IMR-90 (cell line): ENCODE measurements around the gene SORD. TPM values are rescaled to one million over a fixed set of nuclear protein-coding genes. Genes with fewer than 3 reads are reported as not detected.

Experiments used
- ATAC-seq: fragments of 200-7000 bp; cut with Tn5 transposase; 2 replicates; pipeline ENCODE4 v1.9.1; 2020; ENCODE audit warnings: low read depth, mild to moderate bottlenecking, moderate library complexity
- BruUV-seq: library from RNA; stranded (reverse); fragments of 400-500 nt; replicated peaks from 2 replicates; lab custom pipeline; 2021; lab: Mats Ljungman, UMichigan
- CTCF ChIA-PET: fragments of 300-600 bp; formaldehyde crosslinking; extraction: SDS; loops from one replicate; lab custom pipeline; 2021; ENCODE audit warnings: antibody characterized with exemption; lab: Yijun Ruan, JAX
- POLR2A ChIA-PET: fragments of 300-600 bp; sonication (Branson Sonifier 250); formaldehyde crosslinking; loops from one replicate; lab custom pipeline; 2022; ENCODE audit warnings: antibody characterized with exemption; ENCODE audit not compliant: unreplicated experiment; lab: Charles Lee
- DNase-seq: peaks from one replicate; pipeline ENCODE4 v3.0.0; 2013
- H2AFZ ChIP-seq: replicated peaks from 2 replicates; pipeline ENCODE3; 2013; ENCODE audit warnings: low read length, mild to moderate bottlenecking; ENCODE audit not compliant: poor library complexity
- H2AK5ac ChIP-seq: 2 replicates; pipeline ENCODE4 v1.6.1; 2013; ENCODE audit warnings: low read depth, low read length, inconsistent platforms
- H2AK9ac ChIP-seq: replicated peaks from 2 replicates; pipeline ENCODE3; 2013; ENCODE audit warnings: mild to moderate bottlenecking, low read depth, low read length, moderate library complexity; ENCODE audit not compliant: poor library complexity
- H2BK120ac ChIP-seq: 2 replicates; pipeline ENCODE4 v1.6.1; 2013; ENCODE audit warnings: low read depth, low read length, inconsistent platforms
- H2BK15ac ChIP-seq: 3 replicates; pipeline ENCODE4 v1.6.1; 2013; ENCODE audit warnings: low read depth, low read length, inconsistent platforms
- H2BK20ac ChIP-seq: 2 replicates; pipeline ENCODE4 v1.6.1; 2013; ENCODE audit warnings: low read depth, mild to moderate bottlenecking, inconsistent platforms, low read length, moderate library complexity
- H2BK5ac ChIP-seq: 2 replicates; pipeline ENCODE4 v1.6.1; 2013; ENCODE audit warnings: mild to moderate bottlenecking, low read depth, low read length, inconsistent platforms; ENCODE audit not compliant: poor library complexity, severe bottlenecking
- H3K14ac ChIP-seq: replicated peaks from 2 replicates; pipeline ENCODE4 v1.6.1; 2013; ENCODE audit warnings: low read depth, low read length, inconsistent platforms
- H3K18ac ChIP-seq: 2 replicates; pipeline ENCODE4 v1.6.1; 2013; ENCODE audit warnings: low read depth, low read length, control low read depth
- H3K23ac ChIP-seq: 2 replicates; pipeline ENCODE4 v1.6.1; 2013; ENCODE audit warnings: low read depth, low read length, inconsistent platforms
- H3K27ac ChIP-seq: 2 replicates; pipeline ENCODE4 v1.5.1; 2013; ENCODE audit warnings: mild to moderate bottlenecking, control low read depth, low read length; ENCODE audit not compliant: insufficient read depth
- H3K27me3 ChIP-seq: 2 replicates; pipeline ENCODE4 v1.6.1; 2013; ENCODE audit warnings: low read length; ENCODE audit not compliant: control insufficient read depth, insufficient read depth
- H3K36me3 ChIP-seq: 2 replicates; pipeline ENCODE4 v1.6.1; 2013; ENCODE audit warnings: low read length, mixed read lengths; ENCODE audit not compliant: control insufficient read depth, insufficient read depth
- H3K4ac ChIP-seq: 2 replicates; pipeline ENCODE4 v1.6.1; 2013; ENCODE audit warnings: low read depth, low read length, inconsistent platforms
- H3K4me1 ChIP-seq: 2 replicates; pipeline ENCODE4 v1.6.1; 2013; ENCODE audit warnings: low read length, mixed read lengths; ENCODE audit not compliant: control insufficient read depth, insufficient read depth
- H3K4me2 ChIP-seq: 2 replicates; pipeline ENCODE4 v1.6.1; 2013; ENCODE audit warnings: low read depth, mild to moderate bottlenecking, control low read depth, low read length, moderate library complexity
- H3K4me3 ChIP-seq: 2 replicates; pipeline ENCODE4 v1.5.1; 2013; ENCODE audit warnings: low read depth, mild to moderate bottlenecking, control low read depth, low read length, moderate library complexity; ENCODE audit not compliant: insufficient read depth
- H3K56ac ChIP-seq: 2 replicates; pipeline ENCODE4 v1.6.1; 2013; ENCODE audit warnings: low read length, inconsistent platforms; ENCODE audit not compliant: insufficient read depth; ENCODE audit errors: extremely low read depth
- H3K79me1 ChIP-seq, 2 experiments: 2 replicates each; pipeline ENCODE4 v1.6.1; 2013; ENCODE audit warnings: low read length in 2 of 2, inconsistent platforms in 1 of 2, low read depth in 1 of 2
- H3K9ac ChIP-seq: 2 replicates; pipeline ENCODE4 v1.6.1; 2013; ENCODE audit warnings: low read depth, low read length, control low read depth
- H3K9me1 ChIP-seq: 2 replicates; pipeline ENCODE4 v1.6.1; 2013; ENCODE audit warnings: low read length, inconsistent platforms; ENCODE audit not compliant: insufficient read depth
- H3K9me3 ChIP-seq: 2 replicates; pipeline ENCODE4 v1.6.1; 2013; ENCODE audit warnings: low read length; ENCODE audit not compliant: control insufficient read depth, insufficient read depth
- H4K20me1 ChIP-seq: 2 replicates; pipeline ENCODE4 v1.6.1; 2013; ENCODE audit warnings: low read length, inconsistent platforms; ENCODE audit not compliant: insufficient read depth
- H4K5ac ChIP-seq: 2 replicates; pipeline ENCODE4 v1.6.1; 2013; ENCODE audit warnings: mild to moderate bottlenecking, low read depth, low read length, control low read depth
- H4K8ac ChIP-seq, 2 experiments: 2 replicates each; pipeline ENCODE4 v1.6.1; 2013; ENCODE audit warnings: low read depth in 2 of 2, low read length in 2 of 2, control low read depth in 1 of 2, inconsistent platforms in 1 of 2
- H4K91ac ChIP-seq: 2 replicates; pipeline ENCODE4 v1.6.1; 2013; ENCODE audit warnings: low read depth, low read length, inconsistent platforms; ENCODE audit not compliant: insufficient read depth
- CEBPB ChIP-seq: IDR thresholded peaks from 2 replicates; pipeline ENCODE4 v1.6.1; 2012; ENCODE audit warnings: low read depth, low read length, improper control_type of control experiment
- MAZ ChIP-seq: IDR thresholded peaks from 2 replicates; pipeline ENCODE4 v1.6.1; 2012; ENCODE audit warnings: low read depth, mild to moderate bottlenecking, low read length, improper control_type of control experiment, moderate library complexity, borderline replicate concordance
- WGBS, 2 experiments: methylation state at CpG; one replicate each; pipeline versions ENCODE4 v1.1.5 to v1.1.7; 2013; ENCODE audit warnings: missing lambda C conversion rate in 2 of 2; ENCODE audit not compliant: insufficient read length in 1 of 2; ENCODE audit errors: extremely low coverage in 2 of 2; 5-methylcytosine and 5-hydroxymethylcytosine counted together
- dilution Hi-C: fragments of 300-500 bp; cut with HindIII; formaldehyde crosslinking; loops from one replicate; pipeline ENCODE4 v1.14.3; 2018; ENCODE audit warnings: low sequenced_read_pairs; ENCODE audit not compliant: unreplicated experiment
- in situ Hi-C: fragments of 300-500 bp; cut with MboI; formaldehyde crosslinking; loops from 3 replicates; pipeline ENCODE4 v1.14.3; 2019; ENCODE audit warnings: low sequenced_read_pairs, inconsistent platforms, mixed read lengths
- intact Hi-C: fragments of 100-400 bp; cut with micrococcal nuclease; formaldehyde crosslinking; loops from 2 replicates; pipeline ENCODE4 v1.10.0; 2022
- polyA plus RNA-seq, 3 experiments: library from polyadenylated mRNA; depleted of rRNA; stranded (reverse); fragments of >200 nt; gene quantifications; 2 replicates each; pipeline ENCODE4 v1.2.3, GENCODE V29; 2012; ENCODE audit warnings: low replicate concordance in 1 of 3
- total RNA-seq: library from RNA; depleted of rRNA; stranded (reverse); fragments of >200 nt; gene quantifications from 2 replicates; pipeline ENCODE4 v1.2.3, GENCODE V29; 2012

The SORD gene
- total and polyA plus RNA-seq, 2 of the 4 experiments (the other 2 are of a cell fraction), result 27.6 to 34.2 TPM

DNA sequence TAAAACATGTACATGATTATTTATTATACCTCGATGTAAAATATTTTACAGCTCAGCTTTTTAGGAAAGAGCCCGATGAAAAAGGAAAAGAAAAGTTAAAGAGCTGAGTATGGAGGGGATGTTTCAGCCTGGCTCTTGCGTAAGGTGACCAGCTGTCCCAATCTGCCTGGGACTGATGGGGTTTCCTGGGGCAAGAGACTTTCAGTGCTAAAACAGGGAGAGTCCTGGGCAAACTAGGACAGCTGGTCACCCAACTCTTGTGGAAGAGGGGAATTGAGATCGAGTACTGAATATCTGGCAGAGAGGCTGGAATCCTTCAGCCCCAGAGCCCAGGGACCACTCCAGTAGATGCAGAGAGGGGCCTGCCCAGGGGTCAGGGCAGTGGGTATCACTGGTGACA lies 70.0 kb downstream of the SORD start:
- H2BK5ac ChIP-seq, result no peak overlapping the region
- no peak overlapping the region for H3K4me2 ChIP-seq
- H4K91ac ChIP-seq, result no peak overlapping the region
- H3K14ac ChIP-seq, result no peak overlapping the region
- peaks cover 9% of the 10 kb centered on the region for H3K9me1 ChIP-seq
- dilution Hi-C loops (no loop called here), intact Hi-C loops (loop anchor here (5.0 kb wide), 1 partner anchor 71 kb away; the partner anchor contains the start of gene SORD), in situ Hi-C loops (no loop called here)
- no peak overlapping the region for H2BK15ac ChIP-seq
- peaks cover 10% of the 10 kb centered on the region; the same call in 1 of the 2 replicates for H3K4me1 ChIP-seq
- no peak overlapping the region for H4K5ac ChIP-seq
- H2AFZ ChIP-seq, result no peak overlapping the region
- ChIA-PET CTCF (interaction anchor here (1.4 kb wide), 1 partner anchor 25 kb away, joined by 3 read pairs; no protein-coding TSS in a partner anchor), POLR2A (no interaction called here)
- no peak overlapping the region for H3K27ac ChIP-seq
- no peak overlapping the region for H3K4me3 ChIP-seq
- no peak overlapping the region for H2BK20ac ChIP-seq
- H3K9ac ChIP-seq, result no peak overlapping the region
- H3K79me1 ChIP-seq, result no peaks in the 10 kb centered on the region
- H4K8ac ChIP-seq, result no peak overlapping the region
- 100% methylated on average over 1 of the region's 4 CpGs; no CpG with 5 or more reads in 1 of the 2 experiments for WGBS, 2 experiments
- DNase-seq (no peak), ATAC-seq (no peak)
- no peaks in the 10 kb centered on the region for H3K36me3 ChIP-seq
- H4K20me1 ChIP-seq, result no peaks in the 10 kb centered on the region
- no peak overlapping the region for H2BK120ac ChIP-seq
- no peak overlapping the region for H3K18ac ChIP-seq
- no peak overlapping the region for H2AK5ac ChIP-seq
- no peak overlapping the region for H2AK9ac ChIP-seq
- no peak overlapping the region for H3K56ac ChIP-seq
- peaks cover 32% of the 10 kb centered on the region for H3K27me3 ChIP-seq
- H3K23ac ChIP-seq, result no peak overlapping the region
- H3K9me3 ChIP-seq, result no peaks in the 10 kb centered on the region
- peak; percentile 22; the same call in 1 of the 2 replicates for TF ChIP-seq CEBPB
- TF ChIP-seq MAZ, result no peak
- no TSS peak for BruUV-seq
- no peak overlapping the region for H3K4ac ChIP-seq
